HG03520 (cell line): ENCODE data around the gene TMEM117.

Source experiments
- ATAC-seq: cut with Tn5 transposase; IDR thresholded peaks from one replicate; pipeline ENCODE4 v1.9.1; 2021; ENCODE audit warnings: mild to moderate bottlenecking, moderate library complexity; ENCODE audit not compliant: unreplicated experiment

TMEM117 gene

DNA sequence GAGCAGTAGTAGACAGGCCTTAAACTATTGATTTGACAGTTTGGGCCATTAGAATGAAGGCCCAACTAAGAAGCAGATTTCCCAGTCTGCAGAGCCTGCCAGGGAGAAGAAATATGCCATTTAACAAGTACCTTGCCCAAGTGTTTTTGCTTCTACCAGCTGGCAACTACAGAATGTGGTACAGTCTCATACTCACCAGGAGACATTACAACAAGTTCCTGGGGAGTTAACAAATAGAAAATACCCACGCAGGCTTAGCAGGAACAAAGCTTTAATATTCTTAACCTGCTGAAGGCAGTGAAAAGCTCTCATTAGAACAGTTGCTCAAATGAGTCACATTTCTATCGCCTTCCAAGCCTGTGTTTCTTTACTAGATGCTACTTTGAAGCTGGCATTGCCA is 241.0 kb downstream of the TMEM117 start:
- ATAC-seq: no peak

DNA sequence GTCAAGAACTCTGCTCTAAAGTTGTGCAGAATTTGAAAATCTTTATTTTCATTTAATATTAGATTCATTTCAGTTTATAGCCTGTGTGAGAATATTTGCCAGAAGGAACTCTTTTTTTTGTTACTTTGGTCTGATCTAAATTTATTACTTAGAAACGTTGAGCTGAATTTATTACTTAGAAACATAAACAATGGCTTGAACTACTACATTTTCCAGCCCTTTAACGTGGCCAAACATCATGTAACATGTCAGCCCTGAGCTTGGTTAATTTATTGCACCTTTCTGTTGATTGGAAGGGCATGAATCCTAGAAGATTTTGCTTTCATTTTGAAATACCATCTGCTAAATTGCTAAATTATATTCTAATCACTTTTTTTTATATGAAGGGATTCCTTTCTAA is 241.4 kb downstream of the TMEM117 start:
- no peak for ATAC-seq

DNA sequence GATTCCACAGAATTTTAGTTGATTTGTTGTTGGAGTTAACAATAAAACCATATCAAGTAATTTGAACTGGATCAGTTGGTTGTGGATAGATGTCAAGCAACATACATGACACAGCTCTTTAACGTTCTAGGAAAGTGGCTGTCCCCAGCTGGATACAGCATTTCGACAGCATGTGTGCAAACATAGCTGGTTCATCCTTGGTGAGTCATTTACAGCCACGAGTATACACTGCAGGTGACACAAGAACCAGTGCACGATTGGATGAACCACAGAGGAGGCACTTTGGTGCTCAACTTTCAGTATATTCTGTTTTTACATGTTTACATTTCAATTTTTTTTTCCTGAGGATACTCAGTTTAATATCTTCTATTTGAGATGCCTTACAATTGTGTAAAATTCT is 242.4 kb downstream of the TMEM117 start:
- no peak for ATAC-seq

DNA sequence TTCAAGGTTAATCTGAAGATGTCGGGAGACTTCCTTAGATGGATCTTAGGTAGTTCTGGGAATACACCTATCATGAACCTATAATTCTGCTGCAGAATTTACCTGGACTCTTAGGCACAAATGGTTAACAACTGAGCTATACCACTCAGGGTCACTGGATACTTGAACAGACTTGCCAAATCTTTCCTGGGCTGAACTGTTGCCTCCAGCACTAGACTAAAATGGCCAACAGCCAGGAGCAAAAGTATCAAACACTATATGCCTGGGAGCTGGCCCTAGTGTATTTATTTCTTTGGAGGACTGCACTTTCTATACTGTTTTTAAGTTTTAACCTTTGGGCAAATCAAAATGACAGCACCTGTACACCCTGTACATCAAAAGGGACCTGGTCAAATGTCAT is 252.8 kb downstream of the TMEM117 start:
- no peak for ATAC-seq

DNA sequence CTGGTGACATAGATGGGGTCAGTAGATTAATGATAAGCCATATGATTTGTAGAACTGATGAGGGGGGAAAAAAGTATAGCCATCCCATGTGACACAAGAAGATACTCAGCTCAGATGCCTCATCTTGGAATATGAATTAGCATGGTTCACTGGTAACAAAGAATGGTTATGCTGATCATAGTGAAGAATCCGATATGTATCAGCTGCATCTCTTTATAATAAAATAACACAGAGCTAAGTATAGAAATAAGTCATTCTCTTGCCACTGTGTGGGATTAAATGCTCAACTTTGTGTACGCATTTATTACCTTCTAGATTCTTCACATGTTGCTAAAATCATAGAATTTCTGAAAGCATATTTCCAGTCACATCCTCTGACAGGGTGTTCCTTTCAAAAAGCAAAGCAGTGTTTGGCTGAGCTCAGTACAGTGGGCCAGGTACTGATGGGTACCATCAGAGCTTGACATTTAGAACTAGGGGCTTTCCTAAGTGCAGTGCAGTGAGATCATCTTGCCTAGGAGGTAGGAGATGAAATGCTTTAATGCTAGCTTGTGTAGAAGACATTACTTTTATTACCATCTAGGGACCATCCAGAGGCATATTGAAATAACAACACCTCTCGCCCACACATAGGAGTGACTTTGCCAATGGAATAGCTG is 256.2 kb downstream of the TMEM117 start:
- ATAC-seq: no peak

DNA sequence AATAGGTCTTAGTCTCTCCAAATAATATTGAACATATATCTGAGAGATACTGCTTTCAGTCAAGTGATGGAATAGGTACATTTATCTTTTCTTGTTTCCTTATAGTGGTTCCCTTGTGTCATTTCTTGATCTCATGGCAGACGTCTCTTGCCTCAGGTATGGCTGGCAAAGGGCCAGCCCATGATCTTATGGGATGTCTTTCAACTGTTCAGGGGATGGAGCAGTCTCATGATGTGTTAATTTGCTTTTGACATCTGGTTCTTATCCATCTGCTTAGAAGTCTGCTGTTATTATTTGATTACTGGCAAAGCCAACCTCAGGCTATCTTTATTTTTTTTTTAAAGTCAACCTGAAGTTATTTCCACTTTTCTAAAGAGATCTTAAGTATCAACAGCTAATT is 262.9 kb downstream of the TMEM117 start:
- no peak for ATAC-seq

DNA sequence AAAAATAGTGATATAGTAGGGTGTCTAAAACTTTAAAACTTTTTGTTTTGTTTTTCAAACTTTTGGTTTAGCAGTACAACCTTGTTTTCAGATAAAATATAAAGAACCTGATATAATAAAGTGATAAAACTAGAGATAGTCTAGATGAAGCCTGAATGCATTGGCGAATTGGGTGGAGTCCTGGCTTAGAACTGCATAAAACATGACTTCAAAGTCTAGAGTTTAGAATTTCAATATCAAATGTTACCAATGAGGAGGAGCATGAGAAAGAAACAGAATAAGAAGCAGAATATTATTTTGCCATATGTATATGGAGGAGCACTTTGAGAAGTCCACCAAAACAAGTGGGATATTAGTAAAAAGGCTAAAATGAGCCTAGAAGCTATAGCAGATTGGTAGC is 263.6 kb downstream of the TMEM117 start:
- no peak for ATAC-seq

DNA sequence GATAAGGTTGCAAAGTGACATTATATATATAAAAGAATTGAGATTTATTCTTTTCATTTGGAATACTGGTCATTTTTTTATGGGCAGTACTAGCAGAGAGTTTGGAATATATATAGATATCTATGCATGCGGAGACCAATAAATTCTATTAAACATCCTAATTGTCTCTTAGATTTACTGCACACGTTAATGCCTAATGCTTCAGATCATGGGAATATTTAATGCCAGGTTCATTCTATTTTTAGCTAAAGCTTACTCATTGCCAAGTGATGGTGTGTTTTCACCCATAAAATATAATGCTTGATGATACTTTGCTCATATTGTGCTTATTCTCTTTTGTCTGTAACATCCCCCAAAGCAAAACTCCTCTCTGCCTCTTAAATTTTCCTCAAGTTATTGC is 264.4 kb downstream of the TMEM117 start:
- ATAC-seq: no peak

DNA sequence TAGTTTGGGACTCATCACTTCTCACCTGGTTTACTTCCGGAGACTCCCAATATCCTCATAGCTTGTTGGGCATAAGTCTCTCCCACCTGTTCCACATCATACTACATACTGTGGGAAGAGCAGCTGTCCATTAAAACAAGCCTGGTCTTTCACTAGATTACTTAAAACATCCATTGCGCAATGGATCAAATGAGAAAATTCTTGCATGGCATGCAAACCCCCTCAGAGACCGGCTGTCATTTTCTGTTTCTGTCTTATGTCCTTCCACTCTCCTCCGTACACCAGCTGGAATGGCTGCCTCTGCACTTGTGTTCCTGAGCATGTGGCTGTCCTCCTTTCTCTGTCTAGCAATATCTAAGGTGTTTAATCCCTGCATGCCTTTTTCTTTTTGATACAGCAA is 265.6 kb downstream of the TMEM117 start:
- no peak for ATAC-seq

DNA sequence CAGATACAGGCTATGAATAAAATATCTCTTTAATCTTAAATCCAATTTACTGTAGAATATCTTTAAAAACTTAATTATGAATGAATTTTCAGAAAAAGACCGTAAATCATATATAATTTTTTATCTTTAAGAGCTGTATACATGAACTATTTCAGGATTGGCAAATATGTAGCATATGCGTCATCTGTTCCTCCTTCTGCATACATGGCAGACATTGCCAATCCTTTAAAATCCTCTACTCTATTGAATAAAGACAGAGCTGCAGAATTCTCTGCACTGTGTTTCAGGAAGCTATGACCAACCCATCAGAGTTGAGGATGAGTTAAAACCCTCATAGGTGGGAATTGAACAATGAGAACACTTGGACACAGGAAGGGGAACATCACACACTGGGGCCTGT is 279.0 kb downstream of the TMEM117 start:
- ATAC-seq: no peak

DNA sequence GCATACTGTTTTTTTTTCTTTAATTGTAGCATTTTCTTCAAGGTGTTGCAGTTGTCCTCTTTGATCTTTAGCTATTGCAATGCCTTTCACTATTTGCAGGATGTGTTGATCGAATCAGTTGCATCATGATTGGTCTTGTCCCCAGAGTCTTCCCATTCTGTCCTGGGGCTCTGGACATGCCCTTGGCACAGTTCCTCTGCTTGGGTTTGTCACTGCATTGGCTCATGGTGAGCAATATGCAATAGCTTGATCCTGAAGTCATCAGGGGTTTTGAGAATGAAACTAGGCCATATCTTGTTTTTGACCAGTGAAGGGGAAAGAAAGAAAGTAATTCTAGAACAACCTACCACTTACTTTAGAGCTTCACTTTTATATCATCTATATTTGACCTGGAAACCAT is 281.5 kb downstream of the TMEM117 start:
- no peak for ATAC-seq

DNA sequence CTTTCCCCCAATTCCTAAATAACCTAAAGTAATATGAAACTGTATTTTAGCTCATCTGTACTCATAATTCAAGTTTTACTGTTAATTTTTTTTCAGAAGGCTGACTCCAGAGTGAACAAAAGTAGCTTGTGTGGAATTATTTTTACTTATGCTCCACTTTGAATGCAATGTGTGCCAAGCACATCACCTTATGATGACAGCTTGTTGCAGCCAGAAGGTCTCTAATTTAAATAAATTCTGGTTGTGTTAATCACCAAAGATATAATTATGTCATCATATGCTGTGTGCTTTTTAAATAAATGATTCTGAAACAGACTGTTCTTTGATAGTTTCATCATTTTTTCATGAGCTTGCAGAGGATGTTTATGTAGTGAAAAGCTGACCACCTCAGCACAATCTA is 283.1 kb downstream of the TMEM117 start:
- no peak for ATAC-seq

DNA sequence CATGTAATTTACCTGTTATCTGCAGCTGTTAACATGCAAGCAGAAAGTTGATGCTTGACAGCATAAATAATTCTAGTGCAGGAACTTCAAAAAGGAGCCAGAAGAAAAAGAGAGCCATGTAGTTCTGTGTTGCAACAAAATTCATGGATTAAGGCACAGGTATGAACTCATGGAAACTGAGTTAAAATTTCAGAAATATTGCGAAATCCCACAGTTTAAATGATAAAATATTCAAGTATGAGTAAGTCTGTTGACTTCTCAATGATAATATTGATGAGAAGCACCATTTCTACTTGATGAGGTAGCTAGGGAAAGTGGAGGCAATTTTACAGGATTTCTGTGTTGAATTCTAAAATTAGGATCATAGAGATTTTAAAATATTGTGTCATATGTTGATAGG is 290.9 kb downstream of the TMEM117 start:
- ATAC-seq: no peak

DNA sequence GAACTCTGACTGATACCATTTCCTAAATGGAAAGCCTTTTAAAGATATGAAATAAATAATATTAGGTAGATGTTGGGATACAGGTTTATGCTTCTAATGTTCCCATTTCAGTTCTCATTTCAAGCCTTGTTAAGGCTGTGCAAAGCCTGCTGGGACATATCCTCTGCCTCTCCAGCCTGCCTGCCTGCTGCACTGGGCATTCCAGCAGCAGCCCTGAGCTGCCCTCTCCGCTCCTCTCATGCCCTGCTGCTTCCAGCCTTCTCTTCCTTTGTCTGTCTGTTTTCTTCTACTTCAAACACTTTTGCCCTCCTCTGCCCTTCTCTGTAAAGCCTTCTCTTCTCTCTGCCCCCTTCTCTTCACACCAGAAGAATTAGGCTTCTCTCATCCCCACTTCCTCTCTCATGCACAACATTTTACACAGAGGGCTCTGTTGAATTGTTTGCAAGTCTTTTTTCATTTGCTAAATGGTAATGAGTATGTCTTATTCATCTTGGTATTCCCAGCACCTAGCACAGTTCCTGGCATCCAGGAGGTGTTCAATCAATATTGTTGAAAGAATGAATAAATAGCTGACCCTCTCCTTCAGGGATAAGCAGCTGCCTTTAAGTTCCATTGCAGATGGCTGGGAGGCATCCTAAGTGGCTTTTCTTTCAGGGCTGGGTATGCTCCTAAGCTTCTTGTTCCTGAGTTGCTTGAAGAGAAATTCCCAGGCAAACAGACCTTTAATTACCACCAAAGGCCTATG is 292.3 kb downstream of the TMEM117 start:
- ATAC-seq: no peak

DNA sequence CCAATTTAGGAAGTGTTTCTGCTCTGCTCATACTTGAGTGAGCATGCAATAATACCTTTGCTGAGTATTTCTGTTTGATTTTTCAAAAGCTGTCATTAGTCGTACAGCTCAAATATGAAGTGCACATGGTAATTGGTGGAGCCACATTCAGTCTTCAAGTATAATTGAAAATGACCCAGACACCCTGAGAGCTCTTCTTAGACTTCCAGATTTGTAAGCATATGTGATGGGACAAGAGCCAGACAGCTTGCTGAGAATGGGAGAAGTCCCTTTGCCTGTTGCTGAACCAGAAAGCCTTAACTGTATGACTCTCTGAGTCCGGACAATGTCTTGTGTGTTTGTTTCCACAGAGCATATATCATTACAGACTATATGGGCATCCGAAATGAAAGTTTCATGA is 307.3 kb downstream of the TMEM117 start:
- no peak for ATAC-seq

DNA sequence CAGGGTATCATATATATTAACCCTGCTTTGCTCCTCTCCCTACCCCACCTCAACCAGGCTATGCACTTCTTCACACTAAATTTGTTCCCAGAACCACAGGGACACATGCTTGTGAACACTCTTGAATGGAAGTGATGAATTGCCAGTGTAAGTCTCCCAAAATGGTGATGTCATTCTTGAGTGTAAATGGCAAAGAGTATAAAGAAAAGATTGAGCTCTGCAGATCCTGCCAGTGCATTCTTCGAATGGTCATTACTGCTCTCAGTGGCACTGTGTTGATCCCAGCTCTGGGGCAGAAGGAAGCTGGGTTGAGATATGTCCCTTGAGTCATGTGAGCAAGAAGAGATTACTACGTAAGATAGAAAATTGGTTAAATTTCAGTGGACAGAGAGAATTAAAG is 313.1 kb downstream of the TMEM117 start:
- no peak for ATAC-seq

DNA sequence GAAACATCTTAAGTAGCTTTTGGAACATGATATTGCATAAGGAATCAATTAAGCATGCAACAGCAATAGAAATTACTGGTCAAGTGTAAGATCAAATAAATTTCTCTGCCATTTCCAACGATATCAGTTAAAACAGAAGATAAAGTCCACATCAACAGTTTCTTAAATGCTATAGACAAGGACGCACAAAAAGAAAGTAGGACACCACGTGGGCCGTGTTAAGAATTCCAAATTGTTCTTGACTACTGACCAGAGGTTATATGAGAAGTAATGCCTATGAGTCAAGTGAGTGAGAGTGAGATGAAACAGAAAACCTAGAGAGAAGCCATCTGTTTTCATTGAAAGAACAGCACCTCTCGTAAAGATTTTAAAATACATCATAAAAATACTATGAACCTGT is 318.2 kb downstream of the TMEM117 start:
- ATAC-seq: no peak

DNA sequence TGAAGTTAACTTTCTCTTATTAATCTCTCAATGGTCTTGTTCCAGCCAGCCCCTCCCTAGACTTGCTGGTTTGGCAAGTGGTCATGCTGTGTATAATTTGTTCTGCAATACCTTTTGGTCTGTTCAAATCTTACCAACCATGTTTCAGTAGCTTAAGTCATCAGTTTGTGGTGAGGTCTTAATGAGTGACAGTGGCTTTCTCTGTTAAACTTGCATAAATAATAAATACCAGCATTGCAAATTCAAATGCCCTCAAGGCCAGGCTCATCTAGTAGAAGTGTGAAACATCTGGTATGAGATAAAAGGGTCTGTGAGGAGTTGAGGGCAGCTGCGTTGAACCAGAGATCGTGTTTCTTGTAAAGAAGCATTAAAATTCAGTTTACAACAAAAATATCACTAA is 319.5 kb downstream of the TMEM117 start:
- no peak for ATAC-seq

DNA sequence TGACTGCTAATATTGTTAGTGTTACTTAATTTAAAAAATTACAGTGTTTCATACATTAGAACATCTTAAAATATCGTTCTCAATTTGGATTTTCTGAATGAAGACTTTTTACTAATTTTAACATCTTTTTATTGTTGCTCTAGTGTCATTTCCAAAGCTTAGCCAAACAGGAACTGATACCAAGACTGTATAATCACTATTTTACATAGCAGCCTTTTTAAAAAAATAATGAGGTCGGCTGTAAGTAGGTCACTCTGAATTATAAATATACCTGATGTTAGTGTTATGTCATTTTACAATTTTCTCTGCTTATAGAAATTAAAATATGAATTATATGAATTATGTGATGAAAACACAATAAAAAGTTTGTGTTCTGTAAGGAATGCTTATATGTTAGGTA is 321.5 kb downstream of the TMEM117 start:
- peak; percentile 82 for ATAC-seq

DNA sequence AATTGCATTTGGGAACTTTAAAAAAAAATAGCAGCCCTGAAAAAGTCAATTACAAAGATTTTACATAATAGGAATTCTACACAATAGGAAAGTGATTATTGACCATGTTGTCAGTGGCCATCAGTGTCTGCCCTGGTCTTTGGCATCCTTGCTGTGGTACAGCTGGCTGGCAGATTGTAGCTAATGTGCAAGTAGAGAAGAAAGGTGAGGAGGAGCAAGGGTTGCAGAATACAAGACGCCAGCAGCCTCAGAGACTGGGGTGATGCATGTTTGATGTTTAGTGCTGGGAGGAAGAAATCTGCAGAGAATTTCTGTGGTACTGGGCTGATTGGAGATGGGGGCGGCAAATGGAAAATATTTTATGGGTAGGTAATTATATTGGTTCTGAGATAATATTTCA is 322.9 kb downstream of the TMEM117 start:
- no peak for ATAC-seq

DNA sequence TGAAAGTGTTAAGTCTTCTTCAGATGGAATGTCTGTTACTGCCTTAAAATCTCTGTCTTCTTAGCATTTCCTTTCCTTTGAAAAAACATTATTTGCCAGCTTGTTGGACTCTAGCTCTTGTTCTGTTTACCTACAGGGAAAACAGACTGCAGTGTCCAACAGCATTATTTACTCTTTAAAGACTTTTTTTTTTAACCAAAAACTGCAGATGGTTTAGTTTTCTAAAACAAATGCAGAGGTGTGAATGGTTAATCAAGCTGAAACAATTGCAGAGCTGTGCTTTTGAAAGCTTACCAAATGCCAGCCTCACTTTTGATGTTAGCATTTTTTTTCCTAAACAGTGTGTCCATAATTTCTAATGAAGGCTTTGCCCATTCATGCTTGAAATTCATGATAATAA is 323.3 kb downstream of the TMEM117 start:
- ATAC-seq: no peak

DNA sequence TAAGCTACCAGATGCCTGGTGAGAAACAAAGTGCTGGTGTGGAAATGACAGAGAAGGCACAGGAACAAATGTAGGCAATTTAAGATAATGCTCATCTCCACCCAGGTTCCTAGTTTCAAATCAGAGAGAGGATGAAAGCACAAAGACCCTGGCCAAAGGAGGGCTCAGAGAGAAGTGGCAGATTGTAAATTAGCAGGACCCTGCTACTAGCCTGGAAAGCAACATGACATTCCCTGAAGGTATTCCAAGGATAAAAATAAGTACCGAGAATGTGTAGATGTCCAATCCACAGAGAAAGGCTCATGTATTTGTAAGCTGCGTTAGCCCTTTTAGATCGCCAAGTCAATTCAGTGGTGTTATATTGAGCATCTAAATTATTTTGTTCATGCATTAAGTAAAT is 324.0 kb downstream of the TMEM117 start:
- ATAC-seq: no peak

DNA sequence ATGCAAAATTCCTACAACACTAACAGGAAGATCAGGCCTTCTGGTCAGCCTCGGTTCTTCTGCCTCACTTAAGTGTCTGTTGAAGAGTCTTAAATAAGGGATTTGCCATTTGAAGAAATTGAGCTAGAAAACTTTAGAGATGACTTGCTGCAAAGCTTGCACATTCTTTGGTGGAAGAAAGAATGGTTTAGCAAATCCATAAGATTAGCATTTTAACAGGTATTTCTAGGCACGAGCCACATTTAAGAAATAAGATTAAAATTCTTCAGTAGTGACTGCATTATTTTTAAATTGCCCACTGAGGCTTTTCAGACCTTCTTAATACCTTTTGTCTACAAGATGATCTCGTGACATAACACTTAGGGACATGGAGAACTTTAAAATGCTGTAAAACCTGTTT is 327.1 kb downstream of the TMEM117 start:
- ATAC-seq: no peak
